GM21515 (cell line): ENCODE measurements around the gene SLC25A13.
"Not testable (repeated sequence)": the region's sequence is repeated elsewhere in the genome, so short reads cannot be mapped to it uniquely, and the experiment has no call there.

Source experiments
- ATAC-seq: cut with Tn5 transposase; IDR thresholded peaks from one replicate; pipeline ENCODE4 v1.9.1; 2021; ENCODE audit not compliant: unreplicated experiment

SLC25A13 gene, protein sequence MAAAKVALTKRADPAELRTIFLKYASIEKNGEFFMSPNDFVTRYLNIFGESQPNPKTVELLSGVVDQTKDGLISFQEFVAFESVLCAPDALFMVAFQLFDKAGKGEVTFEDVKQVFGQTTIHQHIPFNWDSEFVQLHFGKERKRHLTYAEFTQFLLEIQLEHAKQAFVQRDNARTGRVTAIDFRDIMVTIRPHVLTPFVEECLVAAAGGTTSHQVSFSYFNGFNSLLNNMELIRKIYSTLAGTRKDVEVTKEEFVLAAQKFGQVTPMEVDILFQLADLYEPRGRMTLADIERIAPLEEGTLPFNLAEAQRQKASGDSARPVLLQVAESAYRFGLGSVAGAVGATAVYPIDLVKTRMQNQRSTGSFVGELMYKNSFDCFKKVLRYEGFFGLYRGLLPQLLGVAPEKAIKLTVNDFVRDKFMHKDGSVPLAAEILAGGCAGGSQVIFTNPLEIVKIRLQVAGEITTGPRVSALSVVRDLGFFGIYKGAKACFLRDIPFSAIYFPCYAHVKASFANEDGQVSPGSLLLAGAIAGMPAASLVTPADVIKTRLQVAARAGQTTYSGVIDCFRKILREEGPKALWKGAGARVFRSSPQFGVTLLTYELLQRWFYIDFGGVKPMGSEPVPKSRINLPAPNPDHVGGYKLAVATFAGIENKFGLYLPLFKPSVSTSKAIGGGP

DNA sequence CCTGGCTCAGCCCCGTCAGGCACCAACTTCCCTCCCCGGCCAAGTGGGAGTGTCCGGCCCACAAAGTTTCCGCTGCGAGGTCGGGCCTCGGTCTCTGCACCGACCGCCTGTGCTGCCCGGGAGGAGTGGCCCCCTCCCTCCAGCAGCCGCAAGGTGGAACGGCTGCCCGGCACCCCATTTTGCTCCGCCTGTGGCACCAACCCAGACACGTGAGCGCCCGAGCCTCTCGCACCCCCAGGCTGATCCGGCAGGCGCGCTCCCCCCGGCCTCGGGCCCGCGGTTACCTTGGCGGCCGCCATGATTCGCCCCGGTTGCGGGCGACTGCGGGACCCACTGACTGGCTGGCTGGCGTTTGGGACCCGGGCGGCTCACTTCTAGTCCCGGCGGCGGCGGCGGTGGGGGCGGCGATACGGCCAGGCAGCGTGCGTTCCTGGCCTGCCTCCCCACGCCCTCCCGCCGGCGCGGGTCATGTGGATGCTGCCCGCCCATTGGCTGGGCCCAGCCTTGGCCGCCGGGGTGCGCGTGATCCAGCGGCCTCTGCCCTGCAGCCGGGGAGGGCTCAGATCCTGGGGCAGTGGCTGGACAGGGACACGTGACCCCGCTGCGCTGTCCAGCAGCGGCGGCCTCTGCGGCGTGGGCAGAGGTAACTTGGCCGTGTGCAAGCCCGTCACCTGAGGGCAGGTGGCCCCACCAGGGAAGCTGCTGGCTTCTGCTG is at the start of gene SLC25A13:
TSS of gene SLC25A13 (minus strand) at position 441 of the 715 bp plus-strand sequence. CDS start at position 299, 142 bp downstream.
- ATAC-seq, result peak; percentile 82

DNA sequence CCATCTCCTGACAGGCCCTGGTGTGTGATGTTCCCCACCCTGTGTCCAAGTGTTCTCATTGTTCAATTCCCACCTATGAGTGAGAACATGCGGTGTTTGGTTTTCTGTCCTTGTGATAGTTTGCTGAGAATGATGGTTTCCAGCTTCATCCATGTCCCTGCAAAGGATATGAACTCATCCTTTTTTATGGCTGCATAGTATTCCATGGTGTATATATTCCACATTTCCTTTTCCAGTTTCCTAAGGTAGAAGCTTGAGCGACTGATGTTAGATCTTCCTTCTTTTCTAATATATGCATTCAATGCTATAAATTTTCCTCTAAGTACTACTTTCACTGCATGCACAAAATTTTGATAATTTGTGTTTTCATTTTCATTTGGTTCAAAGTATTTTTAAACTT is 44.0 kb upstream of the SLC25A13 start:
- not testable (repeated sequence) for ATAC-seq

DNA sequence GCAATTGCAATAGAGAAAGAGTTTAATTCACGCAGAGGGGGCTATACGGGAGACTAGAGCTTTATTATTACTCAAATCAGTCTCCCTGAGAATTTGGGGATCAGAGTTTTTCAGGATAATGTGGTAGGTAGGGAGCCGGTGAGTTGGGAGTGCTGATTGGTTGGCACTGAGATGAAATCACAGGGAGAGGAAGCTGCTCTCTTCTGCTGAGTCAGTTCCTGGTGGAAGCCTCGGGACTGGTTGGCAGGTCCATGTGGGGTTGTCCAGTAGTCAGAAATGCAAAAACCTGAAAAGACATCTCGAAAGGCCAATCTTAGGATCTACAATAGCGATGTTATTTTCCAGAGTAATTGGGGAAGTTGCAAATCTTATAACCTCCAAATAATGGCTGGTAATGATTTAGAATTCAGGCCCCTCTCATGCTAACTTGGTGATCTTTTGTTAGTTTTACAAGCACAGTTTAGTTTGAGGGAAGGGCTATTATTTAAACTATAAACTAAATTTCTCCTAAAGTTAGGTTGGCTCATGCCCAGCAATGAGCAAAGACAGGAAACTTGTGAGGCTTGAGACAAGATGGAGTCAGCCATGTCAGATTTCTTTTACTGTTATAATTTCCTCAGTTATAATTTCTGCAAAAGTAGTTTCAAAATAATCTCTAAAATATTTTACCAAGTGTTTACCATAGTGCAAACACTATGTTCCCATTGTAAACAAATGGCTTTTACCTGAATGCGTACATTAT is 39.4 kb upstream of the SLC25A13 start:
- no peak for ATAC-seq

DNA sequence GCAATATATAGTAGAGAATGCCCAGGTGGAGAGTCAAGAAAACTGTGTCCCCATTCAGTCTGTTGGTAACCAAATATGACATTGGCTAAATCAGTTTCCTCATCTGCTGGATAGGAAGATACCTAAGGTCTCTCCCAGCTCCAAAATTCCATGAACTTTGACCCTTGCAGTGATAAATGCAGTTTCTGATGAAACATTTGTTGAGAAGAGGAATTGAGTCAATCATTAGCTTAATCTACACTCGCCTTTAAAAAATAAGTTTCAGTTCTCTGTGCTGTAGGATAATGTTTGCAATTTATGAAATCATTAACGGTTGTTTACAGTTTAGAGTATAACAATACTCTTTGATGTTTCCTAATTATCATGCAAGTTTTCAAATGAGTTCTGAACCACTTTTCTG is 38.0 kb upstream of the SLC25A13 start:
- ATAC-seq, result no peak

DNA sequence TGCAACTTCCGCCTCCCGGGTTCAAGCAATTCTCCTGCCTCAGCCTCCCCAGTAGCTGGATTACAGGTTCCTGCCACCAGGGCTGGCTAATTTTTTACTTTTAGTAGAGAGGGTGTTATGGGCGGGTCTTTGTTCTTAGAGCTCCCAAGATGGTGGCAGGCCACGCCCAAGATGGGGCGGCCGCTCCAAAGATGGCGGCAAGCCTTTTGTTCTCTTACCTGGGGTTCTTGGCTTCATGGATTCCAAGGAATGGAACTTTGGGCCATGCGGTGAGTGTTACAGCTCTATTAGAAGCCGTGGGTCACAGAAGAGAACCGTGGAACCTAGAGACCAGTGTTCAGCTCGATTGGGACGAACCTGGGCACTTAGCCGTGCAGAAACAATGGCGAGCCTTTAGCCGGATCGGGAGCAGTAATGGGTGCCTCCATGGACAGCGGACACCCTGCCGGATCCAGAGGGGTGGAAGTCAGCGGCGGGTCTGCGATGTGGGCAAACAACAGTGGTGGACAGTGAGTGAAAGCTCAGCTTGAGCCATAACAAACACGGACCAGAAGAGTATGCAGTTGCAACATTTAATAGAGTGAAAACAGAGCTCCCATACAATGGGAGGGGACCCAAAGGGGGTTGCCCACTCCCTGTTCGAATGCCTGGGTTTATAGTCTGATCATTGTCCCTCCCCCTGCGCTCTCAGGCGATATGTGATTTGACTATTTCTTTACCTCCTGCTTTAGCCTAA is 36.5 kb upstream of the SLC25A13 start:
- not testable (repeated sequence) for ATAC-seq

DNA sequence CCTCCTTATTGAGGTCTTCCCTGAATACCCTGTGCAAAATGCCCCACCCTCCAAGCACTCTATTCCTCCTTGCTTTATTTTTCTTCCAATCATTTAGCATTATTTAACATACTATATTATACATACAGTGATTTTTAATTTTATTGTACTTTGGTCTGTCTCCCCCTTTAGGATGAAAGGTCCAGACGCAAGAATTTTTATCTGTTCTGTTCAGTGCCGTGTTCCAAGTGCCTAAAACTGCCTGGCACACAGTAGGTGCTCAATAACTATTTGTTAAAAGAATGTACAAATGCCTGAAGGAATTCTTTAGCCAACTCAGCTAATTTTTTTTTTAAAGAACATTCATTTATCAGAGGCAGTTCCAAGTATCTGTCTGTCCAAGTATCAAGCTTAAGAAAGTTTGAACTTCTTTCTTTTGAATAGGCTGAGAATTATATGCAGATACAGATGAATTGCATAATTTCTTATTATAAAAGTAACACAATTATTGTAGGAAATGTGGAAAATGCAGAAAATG is 34.1 kb upstream of the SLC25A13 start:
- ATAC-seq, result no peak

DNA sequence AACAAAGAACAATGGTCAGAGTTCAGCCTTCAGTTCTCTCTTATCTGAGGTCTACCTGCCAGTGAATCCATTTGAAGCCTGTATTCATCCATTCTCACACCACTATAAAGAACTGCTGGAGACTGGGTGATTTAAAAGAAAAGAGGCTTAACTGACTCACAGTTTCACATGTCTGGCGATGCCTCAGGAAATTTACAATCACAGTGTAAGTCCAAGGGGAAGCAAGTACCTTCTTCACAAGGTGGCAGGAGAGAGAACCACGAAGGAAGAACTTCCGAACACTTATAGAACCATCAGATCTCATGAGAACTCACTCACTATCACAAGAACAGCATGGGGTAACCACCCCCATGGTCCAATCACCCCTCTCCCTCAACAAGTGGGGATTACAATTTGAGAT is 33.0 kb upstream of the SLC25A13 start:
- ATAC-seq, result no peak

DNA sequence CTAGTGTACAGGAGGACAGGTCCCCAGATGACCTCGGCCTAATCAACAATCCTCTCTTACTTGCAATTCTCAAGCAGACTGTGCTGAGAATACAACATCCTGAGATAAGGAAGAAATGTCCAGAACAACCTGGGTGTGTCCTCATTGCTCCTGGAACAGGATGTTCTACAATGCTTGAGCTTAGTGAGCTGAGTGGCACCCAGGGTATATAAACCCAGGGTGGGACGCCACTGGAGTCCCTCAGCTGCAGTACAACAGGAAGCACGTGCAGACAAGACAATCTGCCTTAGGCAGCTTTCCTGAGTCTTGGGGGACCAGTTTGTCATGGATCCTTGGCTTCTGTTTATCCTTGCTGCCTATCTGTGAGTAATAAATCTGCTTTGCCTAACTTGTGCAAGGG is 27.7 kb upstream of the SLC25A13 start:
- no peak for ATAC-seq

DNA sequence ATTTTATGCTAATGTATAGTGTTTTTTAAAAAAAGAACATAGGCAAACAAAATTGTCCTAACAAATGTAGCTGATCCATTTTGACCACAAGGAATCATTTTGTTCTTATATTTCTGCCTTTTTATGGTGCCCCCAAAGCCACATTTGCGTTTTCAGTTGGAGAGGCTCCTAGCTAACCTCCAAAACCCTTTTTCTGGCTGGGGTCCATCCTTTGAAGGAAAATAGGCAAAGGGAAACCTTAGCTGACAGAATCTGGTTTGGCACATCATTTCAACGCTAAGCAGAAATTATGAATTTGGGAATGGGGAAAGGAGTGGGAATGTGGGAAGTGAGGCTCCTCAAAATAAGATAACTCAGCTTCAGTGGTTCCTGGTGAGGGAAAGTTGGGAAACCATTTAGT is 25.6 kb upstream of the SLC25A13 start:
- ATAC-seq, result no peak

DNA sequence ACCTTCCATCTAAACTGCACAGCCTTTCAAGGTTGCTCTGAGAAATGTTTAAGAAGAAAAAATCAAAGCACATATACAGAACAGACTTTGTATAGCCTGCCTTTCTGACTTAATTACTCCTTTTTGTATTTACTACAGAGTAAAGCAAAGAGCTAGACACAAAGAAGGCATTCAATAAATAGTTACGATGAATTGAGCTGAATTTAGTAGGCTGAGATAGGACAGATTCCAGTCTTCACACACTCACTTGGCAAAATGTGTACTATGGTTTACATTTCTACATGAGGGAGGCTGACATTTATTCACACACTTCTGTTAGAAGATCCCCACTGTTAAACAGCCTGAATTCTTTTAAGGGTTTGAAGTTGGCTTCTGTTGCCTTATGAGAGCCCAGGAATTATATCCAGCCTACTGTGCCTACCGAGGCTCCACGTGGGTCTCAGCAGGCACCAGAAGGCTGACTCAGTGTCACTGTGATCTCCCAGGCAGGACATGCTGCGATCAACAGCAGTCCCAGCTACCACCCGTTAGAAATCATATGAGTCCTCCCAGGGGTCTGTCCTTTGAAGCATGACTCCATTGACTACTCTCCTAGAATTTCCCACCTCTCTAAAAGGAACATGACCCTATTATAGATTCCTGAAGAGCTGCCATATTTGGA is 24.5 kb upstream of the SLC25A13 start:
- no peak for ATAC-seq

DNA sequence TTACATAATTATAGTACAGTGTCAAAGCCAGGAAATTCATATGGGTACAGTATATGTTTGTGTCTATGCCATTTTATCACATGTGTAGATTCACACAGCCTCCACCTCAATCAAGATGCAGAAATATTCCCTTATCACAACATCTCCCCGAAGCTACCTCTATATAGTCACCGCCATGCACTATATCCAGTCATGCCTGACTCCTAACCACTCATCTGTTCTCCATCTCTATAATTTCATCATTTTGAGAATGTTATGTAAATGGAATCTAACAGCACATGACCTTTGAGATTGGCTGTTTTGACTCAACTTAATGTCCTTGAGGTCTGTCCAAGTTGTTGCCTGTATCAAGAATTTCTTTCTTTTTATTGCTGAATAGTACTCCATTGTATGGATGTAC is 22.3 kb upstream of the SLC25A13 start:
- no peak for ATAC-seq

DNA sequence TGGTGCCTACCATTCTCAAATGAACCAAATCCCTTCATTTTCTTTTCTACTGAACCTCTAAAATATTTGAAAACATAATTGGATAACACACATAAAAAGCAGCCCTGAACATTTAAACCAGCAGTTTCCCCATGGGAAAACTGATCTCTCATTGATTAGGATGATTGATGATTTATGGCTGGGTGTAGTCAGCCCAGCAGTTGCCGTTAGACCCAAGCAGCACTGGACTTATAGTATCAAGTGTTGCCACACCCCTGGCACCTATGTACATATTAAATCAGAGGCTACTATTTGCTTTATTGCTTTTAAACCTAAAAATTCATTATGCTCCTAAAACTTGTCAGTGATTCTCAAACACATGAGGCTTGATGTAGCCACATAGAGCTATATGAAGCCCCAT is 20.2 kb upstream of the SLC25A13 start:
- ATAC-seq, result no peak

DNA sequence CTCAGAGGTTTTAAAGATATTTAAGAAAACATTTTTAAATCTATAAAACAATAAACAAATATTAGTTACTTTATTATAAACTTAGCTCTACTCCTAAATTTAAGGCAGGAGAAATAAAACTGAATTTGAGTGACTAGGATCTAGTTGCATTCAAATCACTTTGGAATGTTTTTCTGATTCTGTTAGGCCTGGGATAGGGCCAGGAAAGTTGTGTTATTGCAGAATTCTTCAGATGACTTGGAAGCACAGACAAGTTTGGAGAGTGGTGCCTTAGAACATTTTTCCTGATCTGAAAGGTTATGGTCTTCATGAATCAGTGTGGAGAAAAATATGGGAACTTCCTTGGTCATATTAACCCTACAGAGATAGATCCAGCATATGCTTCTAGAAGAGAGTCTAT is 15.6 kb upstream of the SLC25A13 start:
- ATAC-seq, result no peak

DNA sequence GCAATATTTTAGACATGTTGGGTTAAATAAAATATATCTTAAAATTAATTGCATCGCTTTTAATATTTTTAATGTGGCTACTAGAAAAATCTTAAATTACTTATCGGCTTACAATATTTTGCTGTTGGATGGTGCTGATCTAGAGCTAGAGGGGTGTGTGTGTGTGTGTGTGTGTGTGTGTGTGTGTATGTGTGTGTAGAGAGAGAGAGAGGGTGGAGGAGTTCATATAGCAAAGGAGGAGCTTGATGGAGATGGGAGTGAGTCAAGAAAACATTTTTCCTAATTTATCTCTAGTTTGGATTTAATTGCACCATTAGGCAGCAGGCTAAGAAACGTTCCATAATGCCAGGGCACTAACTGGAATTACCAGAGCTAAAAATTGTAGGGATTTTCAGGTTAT is 10.4 kb upstream of the SLC25A13 start:
- ATAC-seq, result no peak

DNA sequence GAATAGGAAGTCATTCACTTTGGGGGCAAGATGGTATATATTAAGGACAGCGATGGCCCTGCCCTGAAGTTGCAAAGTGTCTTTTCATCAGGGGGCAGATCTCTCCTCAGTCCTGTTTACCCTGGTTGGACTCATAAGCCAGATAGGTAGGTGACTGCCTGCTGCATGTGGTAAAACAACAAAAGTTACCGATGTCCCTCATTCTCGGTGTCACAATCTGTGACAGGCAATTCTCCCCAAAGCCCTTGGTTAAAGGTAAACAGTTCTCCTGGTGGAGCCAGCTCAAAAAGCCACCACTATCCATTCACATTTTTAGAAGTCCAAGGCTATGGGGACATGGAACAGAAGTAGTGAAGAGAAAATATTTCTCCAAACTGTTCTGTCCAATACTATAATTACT is 9.9 kb upstream of the SLC25A13 start:
- ATAC-seq, result no peak

DNA sequence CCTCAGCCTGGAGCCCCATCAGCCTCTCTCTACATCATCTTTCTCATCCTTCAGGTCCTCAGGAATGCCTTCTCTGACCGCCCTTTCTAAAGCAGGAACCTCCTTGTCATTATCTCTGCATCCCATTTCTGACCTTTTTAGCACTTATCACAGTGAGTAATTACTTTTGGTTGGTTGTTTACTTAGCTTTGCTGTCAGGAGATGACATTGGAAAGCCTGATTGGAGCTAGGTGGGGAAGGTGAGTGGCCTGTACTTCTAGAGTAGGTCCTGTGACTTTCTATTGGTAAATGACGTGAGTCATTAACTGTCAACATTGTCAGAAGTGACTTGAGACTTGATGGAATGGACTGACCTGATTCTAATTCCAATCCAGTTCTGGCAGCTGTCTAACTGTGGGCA is 9.3 kb upstream of the SLC25A13 start:
- ATAC-seq, result no peak

DNA sequence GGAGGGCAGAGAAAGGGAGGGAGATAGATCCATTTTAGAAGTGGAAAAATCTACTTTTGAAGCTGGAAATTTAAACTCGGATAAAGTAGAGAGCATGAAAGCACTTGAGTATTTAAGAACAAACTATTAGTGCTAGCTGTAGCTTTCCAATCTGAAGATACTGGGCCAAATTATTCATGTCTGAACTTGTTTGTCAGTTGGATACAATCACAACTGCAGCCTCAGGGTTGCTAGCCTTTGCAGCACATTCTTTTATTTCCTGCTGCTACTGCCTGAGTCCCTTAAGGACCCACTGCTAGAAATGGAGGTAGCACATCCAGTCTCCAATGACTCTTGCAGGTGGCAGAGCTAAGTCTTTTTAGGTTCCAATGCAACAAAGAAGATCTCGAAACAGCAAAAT is 8.3 kb upstream of the SLC25A13 start:
- no peak for ATAC-seq

DNA sequence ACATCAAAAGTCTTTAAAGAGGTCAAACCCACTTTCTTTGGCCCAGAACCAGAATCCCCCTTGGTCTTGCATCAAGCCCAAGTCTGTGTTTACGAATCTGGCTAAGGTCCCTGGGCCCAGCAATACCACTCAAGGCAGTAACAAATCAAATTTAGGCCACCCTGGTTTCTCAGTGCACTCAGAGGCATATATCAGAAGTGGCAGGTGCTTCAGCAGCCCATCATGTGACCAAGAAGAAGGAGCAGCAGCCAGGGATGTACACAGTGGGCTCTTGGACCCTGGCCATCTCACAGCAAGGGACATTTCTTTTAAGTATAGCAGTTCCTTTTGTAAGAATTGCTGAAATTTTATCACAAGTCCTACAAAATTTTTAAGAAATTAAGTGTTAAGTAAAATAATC is 7.3 kb upstream of the SLC25A13 start:
- ATAC-seq, result no peak

DNA sequence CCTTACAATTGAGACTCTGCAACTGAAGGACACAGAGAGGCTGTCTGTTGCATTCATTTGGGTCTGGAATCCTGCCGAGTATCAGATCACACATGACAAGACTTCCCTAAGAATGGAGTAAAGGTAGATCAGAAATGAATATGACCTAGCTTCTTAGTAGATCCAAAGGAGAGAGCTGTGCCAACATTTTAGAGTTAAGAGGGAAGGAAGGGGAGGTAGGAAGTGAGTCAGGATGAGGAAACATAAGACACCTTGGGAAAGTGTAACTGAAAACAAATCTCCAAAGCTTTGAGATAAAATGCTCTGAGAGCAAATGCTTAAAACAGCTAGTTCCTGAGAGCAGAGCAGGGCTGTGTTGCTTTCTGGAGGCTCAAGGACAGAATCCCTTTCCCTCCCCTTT is 6.1 kb upstream of the SLC25A13 start:
- no peak for ATAC-seq

DNA sequence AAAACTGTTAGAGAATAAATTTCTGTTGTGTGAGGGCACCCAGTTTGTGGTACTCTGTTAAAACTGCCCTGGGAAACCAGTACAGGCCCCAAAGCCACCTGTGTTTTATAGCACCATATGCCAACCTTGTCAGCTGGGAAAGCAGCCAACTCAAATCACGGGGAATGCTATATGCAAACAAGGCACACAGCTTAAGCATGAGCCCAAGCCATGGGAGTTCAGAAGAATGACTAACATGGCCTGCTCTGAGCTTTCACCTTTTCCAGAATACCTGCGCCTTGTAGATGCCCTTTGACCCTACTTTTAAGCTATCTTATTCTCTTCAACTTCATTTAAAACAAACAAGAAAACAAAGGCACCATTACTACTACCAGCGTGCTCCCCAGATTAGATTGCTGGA is 5.5 kb upstream of the SLC25A13 start:
- ATAC-seq, result no peak
